Measurements from ENCODE around the gene MEGF10.

Gene MEGF10

DNA sequence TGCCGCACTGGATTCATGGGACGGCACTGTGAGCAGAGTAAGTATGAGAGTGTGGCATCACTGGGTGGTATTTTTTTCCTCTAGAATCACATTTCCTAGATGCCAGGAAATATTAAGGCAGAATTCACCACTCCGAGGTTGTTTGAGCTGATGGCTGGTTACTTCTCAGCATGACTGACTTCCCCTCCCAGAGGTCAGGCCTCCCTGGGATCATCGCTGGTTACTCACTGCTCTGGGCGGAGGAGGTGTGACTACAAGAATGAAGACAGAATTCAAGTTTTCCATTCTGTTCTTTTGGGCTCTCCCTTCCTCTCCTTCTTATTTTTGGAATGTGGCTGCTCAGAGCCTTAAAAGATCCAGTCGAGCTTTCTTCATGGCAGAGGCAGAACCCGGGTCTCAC lies 150.2 kb downstream of the MEGF10 start:
- DNase-seq (ENCODE audit: low read depth): no peak

DNA sequence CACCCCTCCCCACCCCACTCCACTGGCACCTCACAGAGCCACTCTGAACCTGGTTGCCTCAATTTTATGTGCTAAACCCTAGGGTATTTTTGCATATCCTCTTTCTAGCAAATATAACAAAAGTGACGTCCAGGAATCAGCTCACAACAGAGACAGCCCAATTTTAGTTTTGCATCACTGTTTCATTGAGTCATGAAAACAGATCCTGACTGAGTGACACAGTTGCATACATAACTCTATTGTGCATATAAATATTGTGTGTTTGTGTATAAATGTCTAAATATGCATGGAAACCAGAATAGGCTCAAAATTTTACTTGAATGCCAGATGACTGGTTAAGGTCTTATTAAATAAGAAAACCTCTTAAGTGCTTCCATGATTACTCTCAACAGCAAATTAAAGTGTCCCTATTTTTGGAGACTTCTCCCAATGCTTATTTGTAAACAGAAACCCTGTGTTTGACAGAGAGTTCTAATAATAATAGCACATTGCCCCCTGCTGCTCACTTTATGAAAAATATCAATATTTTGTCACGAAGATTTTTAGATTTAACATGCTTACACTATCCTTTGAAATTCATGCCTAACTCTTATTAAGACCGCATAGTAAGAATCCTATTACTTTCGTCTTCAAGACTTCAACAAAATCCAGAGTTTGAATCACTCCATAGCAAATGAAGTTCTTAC lies 151.3 kb downstream of the MEGF10 start:
- DNase-seq (ENCODE audit: low read depth): no peak

DNA sequence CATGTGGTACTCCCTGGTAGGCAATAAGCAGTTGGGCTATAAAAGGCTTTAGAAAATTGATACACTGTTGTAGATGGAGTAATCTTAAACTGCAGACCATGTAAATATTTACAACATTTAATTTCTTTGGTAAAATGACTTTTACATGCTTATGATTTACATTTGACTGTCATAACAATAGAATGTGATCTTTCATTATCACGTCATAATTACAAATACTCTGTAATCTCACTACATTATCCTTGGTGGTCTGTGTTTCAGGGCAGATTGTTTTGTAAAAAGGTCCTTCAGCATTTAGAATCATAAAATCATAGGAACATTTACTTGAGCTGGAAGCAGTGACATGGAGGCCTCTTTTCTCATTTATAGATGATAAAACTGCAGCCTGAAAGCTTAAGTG lies 153.6 kb downstream of the MEGF10 start:
- no peak for DNase-seq (ENCODE audit: low read depth)

DNA sequence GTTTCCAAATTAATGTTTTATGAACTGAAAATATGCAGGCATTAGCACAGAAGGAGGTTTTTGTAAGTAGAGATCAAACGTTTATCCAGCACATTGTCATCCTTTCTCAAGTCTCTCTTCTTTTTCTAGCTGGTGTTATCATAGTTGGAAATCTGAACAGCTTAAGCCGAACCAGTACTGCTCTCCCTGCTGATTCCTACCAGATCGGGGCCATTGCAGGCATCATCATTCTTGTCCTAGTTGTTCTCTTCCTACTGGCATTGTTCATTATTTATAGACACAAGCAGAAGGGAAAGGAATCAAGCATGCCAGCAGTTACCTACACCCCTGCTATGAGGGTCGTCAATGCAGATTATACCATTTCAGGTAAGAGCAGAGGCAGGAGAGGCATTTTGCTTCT lies 154.7 kb downstream of the MEGF10 start:
- DNase-seq (ENCODE audit: low read depth): no peak

DNA sequence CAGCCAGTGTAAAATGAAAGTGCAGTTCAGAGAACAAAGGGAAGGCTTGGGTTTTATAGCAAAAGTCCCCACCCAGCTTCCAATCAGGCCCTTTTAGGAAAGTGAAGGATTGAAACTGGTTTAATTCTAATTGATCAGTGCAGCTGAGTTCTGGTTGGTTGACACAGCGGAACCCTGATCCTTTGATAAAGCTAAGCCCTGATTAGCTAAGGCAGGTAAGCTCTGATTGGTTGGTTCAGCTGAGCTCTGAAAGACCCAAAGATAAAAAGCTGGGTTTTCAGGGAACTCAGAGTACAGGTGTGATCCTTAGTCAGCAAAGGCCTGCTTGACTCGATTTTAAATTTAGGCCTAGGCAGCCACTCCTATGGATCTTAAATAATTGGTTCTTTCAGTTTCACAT lies 156.0 kb downstream of the MEGF10 start:
- no peak for DNase-seq (ENCODE audit: low read depth)

DNA sequence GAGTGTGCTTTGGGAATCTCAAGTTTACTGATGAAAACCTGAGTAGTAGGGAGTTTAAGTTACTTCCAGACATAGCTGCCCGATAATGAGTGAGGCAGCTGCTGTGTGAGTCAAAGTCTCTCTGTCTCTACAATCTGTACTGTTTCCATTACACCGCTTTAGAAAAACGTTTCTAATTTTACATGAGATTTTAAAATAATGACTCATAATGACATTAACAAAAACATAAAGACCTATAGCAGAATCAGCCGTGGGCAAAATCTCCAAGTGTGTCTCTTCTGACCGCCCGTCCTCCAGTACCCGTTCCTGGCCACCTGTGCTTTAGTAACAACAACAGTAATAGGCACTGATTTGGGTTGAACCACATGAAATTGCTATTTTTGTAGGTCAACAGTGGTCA lies 157.2 kb downstream of the MEGF10 start:
- DNase-seq (ENCODE audit: low read depth): no peak

DNA sequence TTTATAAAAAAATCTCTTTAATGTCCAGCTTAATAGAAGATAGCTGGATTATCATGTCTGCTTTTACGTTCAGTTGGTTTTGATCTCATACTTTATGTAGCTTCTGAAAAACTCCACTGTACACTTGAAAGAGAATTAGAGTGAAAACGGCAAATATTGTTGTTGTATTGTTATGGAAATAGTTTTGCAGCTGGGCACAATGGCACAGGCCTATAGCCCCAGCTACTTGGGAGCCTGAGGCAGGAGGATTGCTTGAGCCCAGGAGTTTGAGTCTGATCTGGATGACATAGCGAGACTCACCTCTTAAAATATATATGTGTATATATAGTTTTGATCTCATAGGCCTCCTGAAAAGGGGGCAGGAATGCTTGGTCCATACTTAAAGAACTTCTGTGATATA lies 159.4 kb downstream of the MEGF10 start:
- no peak for DNase-seq (ENCODE audit: low read depth)

DNA sequence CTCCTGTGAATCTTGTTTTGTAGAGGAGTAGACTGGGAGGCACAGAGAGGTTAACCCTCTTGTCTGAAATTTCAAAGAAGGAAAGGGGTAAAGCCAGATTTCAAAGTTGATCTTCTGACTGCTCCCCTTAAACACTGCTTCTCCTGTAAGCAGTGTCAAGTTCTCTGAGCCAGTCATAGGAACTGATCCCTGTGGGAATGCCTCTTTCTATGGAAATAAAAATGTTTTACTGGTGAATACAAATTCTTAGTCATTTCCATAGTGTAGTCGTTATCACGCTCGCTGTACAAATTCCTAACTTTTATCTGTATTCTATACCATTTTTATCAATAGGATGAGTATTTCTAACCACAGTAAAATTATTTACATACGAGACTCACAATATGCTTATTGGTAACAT lies 160.5 kb downstream of the MEGF10 start:
- no peak for DNase-seq (ENCODE audit: low read depth)

DNA sequence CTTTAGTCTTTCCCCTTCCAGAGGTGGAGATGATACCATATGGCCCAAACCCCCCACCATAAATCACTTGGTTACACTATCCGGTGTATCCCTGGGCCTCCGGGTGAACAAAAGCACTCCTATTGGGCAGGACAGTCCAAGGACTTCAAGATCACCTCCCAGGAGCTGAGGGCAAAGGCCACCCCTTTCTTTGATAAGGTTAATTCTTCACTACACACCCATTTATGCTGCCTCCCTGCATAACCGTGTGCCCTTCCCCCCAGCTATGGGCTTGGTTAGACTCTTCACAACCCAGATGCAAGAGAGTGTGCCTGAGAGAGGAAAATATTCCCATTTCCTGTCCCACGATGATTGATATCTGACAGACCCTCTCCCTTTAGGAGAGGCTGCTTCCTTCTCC lies 162.0 kb downstream of the MEGF10 start:
- DNase-seq (ENCODE audit: low read depth): no peak

DNA sequence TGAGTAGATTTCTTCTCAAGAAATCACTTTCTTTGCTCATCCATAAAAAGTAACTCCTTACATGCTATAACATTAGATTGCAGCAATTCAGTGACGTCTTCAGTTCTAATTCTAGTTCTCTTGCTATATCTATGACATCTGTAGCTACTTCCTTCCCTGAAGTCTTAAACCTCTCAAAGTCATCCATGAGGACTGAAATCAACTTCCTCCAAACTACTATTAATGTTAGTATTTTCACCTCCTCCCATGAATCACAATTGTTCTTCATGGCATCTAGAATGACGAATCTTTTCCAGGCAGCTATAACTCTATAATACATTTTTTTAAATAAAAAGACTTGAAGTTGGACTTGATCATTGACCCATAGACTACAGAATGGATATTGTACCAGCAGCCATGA lies 180.6 kb downstream of the MEGF10 start:
- DNase-seq (ENCODE audit: low read depth): no peak

DNA sequence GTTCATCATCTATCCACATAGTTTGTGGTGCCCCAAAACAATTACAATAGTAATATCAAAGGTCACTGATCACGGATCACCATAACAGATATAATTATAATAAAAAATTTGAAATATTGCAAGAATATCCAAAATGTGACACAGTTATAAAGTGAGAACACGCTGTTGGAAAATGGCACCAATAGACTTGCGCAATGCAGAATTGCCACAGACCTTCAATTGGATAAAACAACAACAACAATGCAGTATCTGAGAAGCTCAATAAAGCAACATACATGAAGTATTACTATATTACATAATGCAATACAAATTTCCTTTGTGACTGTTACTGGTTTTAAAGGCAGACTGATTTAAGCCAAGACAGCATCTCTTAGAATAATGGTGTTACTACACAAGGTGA lies 182.1 kb downstream of the MEGF10 start:
- DNase-seq (ENCODE audit: low read depth): no peak

DNA sequence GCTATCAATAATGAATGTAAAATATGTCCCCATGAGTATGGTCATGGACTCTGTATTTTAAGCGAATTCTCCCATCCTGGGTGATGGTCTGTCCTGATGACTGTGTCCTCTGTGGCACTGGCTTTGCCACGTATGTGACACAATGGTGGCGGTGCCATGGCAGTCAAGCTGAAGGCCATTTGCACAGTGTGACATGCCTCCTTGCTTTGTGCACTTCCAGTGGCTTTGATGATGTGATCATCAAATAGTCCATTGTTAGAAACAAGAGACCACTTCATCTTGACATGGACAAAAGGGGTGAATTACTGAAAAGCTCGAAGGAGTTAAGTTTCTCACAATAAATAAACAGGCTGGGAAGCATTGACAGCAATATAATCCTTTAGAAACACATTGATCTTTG lies 195.9 kb downstream of the MEGF10 start:
- no peak for DNase-seq (ENCODE audit: low read depth)

DNA sequence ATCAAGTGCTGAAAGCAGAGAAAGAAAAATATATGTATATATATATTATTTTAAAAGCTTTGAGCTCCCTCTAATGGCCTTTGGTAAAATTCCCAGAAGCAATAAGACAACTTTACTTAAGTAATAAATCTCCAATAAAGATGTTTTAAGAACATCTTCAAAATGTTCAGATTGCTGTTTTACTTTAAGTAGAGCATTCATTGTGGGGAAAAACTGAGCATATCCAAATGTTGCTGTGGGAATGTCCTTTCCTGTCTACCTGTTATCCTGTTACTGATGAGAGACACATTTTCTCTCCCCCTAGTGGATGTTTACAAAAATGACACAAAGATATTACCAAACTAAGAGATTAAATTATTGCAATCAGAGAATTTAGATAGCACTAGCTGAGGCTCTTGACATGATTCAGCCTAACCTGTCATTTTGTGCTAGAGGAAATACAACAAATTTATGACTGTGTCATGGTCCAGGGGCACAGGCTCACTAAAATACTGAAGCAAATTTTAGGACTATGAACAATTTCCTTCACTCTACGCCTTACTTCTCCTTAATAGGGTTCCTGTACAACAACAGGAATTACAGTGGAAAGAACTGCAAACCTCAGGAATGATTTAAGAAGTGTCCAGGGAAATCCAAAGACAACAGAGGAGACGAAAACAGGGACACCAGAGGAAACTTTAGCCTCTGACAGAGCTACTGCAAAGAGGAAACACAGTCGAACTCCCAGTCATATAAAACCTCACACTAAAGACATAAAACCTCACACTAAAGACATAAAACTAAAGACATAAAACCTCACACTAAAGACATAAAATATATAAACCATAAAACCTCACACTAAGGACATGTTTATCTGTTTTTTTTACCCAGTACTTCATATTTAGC lies 202.5 kb downstream of the MEGF10 start:
- DNase-seq (ENCODE audit: low read depth): peak; percentile 17

DNA sequence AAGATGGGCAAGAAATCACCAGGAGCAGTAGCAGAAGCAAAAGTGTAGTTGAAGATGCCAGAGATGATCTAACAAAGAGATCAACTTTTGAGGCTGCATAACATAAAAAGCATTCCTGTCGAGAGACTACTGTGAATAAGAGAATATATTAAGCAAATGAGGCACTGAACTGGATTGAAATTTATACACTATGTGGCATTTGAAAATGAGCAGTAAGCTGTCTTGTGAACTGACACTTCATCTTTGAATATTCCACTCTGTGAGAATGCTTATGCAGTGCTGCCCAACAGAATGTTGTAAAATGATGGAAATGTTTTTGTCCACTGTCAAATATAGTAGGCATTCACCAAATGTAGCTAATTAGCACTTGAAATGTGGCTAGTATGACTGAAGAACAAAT lies 208.0 kb downstream of the MEGF10 start:
- no peak for DNase-seq (ENCODE audit: low read depth)

DNA sequence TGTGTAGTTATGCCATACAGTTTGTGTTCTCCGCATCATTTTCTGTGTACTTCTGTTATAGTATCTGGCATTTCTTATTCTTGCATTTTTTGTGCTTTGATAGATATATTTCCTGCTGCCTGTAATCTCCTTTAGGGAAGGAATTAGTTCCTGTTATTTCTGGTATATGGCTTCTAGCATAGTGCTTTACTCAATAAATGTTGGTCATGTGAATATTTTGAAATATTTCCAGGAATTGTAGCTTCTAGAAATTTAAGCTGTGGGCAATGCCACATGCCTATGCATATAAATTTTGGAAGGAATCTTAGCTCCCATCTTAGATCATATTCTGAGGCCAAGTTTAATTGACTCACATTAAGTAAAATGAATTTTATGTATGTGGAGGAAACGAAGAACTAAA lies 215.3 kb downstream of the MEGF10 start:
- DNase-seq (ENCODE audit: low read depth): no peak

DNA sequence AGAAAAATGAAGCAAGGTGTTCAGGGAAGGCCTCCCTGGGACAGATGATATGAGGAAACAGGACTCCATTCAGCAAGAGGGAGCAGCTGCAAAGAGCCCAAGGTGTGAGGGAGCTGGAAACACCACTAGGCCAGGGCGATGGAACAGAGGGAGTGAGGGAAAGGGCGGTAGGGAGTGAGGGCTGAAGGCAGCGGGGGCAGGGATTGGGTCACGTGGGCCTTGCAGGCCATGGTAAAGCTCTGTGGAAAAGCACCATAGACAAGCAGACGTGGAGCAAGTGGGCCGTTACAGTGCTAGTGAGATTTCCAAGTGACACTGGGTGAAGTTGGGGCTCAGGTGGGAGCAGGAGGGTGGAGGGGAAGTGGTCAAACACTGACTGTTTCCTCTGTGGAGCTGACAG lies 216.0 kb downstream of the MEGF10 start:
- DNase-seq (ENCODE audit: low read depth): no peak

DNA sequence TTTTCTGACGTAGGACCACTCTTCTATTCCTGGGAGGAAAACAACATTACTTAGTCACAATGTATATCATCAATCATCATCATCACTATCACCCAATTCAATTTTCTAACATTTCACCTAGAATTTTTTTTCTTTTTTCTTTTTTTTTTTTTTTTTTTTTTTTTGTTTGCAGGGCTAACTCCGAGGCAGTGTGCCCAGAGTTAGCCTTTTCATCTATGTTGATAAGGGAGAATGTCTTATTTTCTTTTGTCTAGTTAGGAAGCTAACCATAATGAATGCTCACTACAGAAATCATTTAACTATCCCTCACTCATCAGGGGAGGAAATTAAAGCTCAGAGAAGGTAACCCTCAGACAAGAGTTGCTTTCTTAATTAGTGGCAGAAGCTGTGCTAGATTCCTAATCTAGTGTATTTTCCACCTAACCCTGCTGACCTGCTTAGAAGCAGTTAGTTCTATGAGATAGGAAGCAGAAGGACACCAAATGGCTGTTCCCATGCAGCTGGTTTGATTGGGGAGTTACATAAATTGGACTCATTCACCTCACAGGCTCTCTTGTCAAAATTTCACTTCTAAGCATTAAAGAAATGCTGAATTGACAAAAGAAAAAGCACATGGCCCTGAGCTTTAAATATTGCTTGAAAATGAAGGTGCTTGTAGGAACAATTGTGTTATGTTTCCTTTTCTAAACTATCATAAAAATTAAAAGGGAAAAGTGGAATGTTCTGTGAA lies 218.2 kb downstream of the MEGF10 start:
- DNase-seq (ENCODE audit: low read depth): no peak
